Glutamatergic neuron (in vitro differentiated cells): Measurements from ENCODE around the gene RAD51B. TPM values are rescaled to one million over a fixed set of nuclear protein-coding genes. Genes with fewer than 3 reads are reported as not detected.

Experiments used
- DNase-seq: peaks from one replicate; pipeline ENCODE4 v3.0.0; 2022
- H3K27ac Mint-ChIP-seq: one replicate; pipeline ENCODE4 v1.8.0; 2020; ENCODE audit warnings: mild to moderate bottlenecking, mixed read lengths, inconsistent platforms; ENCODE audit not compliant: unreplicated experiment
- H3K27me3 Mint-ChIP-seq: one replicate; pipeline ENCODE4 v1.8.0; 2020; ENCODE audit warnings: mild to moderate bottlenecking, moderate library complexity, mixed read lengths, inconsistent platforms; ENCODE audit not compliant: unreplicated experiment
- H3K36me3 Mint-ChIP-seq: one replicate; pipeline ENCODE4 v1.8.0; 2020; ENCODE audit warnings: mild to moderate bottlenecking, mixed read lengths, inconsistent platforms; ENCODE audit not compliant: unreplicated experiment
- H3K4me1 Mint-ChIP-seq: one replicate; pipeline ENCODE4 v1.8.0; 2020; ENCODE audit warnings: mild to moderate bottlenecking, low read depth, mixed read lengths, inconsistent platforms; ENCODE audit not compliant: unreplicated experiment
- H3K4me3 Mint-ChIP-seq: one replicate; pipeline ENCODE4 v1.8.0; 2020; ENCODE audit warnings: mild to moderate bottlenecking, mixed read lengths, inconsistent platforms; ENCODE audit not compliant: unreplicated experiment
- H3K9me3 Mint-ChIP-seq: one replicate; pipeline ENCODE4 v1.8.0; 2020; ENCODE audit warnings: mild to moderate bottlenecking, moderate library complexity, mixed read lengths, inconsistent platforms; ENCODE audit not compliant: unreplicated experiment
- total RNA-seq: library from RNA; stranded (reverse); fragmentation: NEBNext Ultra II Directional; extraction: Animal tissue kit (Norgen Biotek cat#: 25700); gene quantifications from one replicate; pipeline ENCODE4 v1.2.1, GENCODE V29; 2021; ENCODE audit not compliant: unreplicated experiment
- TF ChIP-seq, protein P1 (sequence below): fragments of 200-600 bp; sonication (generic); IDR thresholded peaks from one replicate; pipeline ENCODE4 v1.5.0; 2021; ENCODE audit not compliant: partially characterized antibody, unreplicated experiment

The RAD51B gene
- total RNA-seq, 1 donor from 2014 or later: 9.7 TPM

DNA sequence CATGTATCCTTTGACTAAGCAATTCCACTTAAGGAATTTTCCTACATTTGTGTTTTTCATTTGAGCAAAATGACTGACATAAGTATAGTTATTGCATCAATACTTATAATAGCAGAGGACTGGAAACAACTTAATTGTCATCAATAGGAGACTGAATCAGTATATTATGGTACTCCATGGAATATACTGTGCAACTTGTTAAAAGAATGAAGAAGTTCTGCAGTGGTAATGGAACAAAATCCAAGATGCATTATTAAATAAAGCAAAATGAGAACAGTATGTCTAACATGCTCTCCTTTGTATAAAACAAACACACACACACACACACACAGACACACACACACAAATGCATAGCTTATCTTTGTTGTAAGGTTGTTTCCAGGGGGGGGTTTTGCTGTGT lies 303.1 kb downstream of the RAD51B start:
- peaks cover 6% of the 10 kb centered on the region for H3K4me1 Mint-ChIP-seq
- peaks cover 2% of the 10 kb centered on the region for H3K9me3 Mint-ChIP-seq
- no peak for DNase-seq
- H3K27me3 Mint-ChIP-seq: no peaks in the 10 kb centered on the region
- H3K4me3 Mint-ChIP-seq: no peak overlapping the region
- TF ChIP-seq, protein P1, sequence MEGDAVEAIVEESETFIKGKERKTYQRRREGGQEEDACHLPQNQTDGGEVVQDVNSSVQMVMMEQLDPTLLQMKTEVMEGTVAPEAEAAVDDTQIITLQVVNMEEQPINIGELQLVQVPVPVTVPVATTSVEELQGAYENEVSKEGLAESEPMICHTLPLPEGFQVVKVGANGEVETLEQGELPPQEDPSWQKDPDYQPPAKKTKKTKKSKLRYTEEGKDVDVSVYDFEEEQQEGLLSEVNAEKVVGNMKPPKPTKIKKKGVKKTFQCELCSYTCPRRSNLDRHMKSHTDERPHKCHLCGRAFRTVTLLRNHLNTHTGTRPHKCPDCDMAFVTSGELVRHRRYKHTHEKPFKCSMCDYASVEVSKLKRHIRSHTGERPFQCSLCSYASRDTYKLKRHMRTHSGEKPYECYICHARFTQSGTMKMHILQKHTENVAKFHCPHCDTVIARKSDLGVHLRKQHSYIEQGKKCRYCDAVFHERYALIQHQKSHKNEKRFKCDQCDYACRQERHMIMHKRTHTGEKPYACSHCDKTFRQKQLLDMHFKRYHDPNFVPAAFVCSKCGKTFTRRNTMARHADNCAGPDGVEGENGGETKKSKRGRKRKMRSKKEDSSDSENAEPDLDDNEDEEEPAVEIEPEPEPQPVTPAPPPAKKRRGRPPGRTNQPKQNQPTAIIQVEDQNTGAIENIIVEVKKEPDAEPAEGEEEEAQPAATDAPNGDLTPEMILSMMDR: no peak
- H3K36me3 Mint-ChIP-seq: peaks cover 4% of the 10 kb centered on the region
- H3K27ac Mint-ChIP-seq: no peak overlapping the region

GRCh38 chr14:68124050-68124449 lies 304.5 kb downstream of the RAD51B start:
- H3K36me3 Mint-ChIP-seq: peaks cover 4% of the 10 kb centered on the region

DNA sequence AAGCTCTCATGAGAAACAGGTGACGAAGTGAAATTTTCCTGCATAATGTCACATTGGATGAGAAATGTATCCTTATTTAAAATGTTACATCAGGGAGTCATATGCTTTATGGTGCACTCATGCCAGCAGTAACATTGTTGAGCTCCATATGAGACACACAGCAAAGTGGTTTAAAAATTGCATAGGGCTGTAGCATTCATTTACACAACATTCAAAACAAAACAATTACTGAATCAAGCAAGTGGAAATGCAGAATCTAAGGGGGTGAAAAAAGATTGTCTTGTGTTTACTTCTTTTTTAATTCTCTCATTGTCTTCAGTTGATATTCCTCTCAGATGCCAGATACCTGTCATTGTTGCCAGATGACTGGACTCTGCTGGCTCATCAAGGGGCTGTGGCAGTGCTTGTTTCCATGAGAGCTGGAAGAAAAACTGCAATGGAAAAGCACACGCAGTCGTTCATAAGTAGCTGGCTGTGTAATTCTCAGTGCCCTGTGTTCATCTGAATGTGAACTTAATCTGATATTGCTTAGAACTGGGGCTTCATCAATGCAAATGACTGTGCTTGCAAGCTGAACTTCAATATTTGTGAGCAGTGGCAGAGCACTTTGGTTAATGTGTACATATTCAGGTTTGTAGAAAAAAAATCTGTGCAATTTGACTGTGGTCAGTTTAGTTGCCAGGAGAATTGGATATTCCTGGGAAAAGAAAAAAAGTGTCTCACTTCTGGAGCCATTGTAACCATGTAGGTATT lies 305.6 kb downstream of the RAD51B start:
- H3K27ac Mint-ChIP-seq: no peak overlapping the region
- TF ChIP-seq, protein P1: no peak
- peaks cover 2% of the 10 kb centered on the region for H3K9me3 Mint-ChIP-seq
- DNase-seq: no peak
- H3K27me3 Mint-ChIP-seq: no peaks in the 10 kb centered on the region
- H3K4me1 Mint-ChIP-seq: peaks cover 6% of the 10 kb centered on the region
- no peak overlapping the region for H3K4me3 Mint-ChIP-seq
- peaks cover 4% of the 10 kb centered on the region for H3K36me3 Mint-ChIP-seq

More at GRCh38 chr14:68124050-68124449, 304.5 kb downstream of the RAD51B start:
- H3K4me1 Mint-ChIP-seq: peaks cover 6% of the 10 kb centered on the region
- TF ChIP-seq, protein P1: no peak
- DNase-seq: no peak
- no peak overlapping the region for H3K27ac Mint-ChIP-seq
- peaks cover 2% of the 10 kb centered on the region for H3K9me3 Mint-ChIP-seq
- no peak overlapping the region for H3K4me3 Mint-ChIP-seq
- H3K27me3 Mint-ChIP-seq: no peaks in the 10 kb centered on the region

DNA sequence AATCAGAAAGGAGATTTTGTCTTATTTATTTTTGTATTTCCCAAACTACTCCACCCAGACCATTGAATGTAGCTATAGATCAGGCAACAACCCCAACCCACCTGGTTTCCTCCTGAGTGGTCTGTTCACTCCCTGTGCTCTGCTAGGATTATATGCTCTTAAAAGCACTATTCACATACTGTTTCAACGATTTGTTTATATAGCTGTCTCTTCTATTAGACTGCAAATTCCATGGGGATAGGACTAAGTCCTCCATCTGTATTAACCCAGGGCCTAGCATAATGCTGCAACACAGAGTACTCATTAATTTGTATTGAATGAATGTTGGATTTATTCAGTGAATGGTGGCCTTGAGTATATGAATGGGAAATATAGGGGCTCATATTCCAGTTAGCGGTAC lies 307.6 kb downstream of the RAD51B start:
- no peak for DNase-seq
- Mint-ChIP-seq H3K4me3 (no peak overlapping the region), H3K27ac (no peak overlapping the region), H3K9me3 (no peaks in the 10 kb centered on the region), H3K36me3 (no peaks in the 10 kb centered on the region), H3K4me1 (peaks cover 6% of the 10 kb centered on the region), H3K27me3 (no peaks in the 10 kb centered on the region)
- TF ChIP-seq, protein P1: no peak

DNA sequence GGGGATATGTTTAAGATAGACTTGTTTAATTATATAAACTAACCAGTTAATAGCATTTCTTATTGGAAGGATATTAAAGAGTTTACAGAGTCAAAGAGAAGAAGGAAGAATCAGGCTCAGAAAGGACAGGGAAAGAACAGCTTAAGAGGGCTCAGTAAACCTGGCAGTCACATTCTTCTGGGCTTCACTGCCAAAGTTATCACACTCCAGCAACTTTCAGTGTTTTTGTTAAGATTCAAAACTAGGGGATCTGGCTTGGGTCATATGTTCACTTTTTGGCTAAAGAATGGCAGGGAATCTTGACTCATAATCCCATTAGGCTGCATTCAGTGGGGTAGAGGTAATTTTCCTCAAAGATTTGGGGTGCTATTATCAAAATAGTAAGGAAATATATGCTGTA lies 312.3 kb downstream of the RAD51B start:
- Mint-ChIP-seq H3K4me1 (peaks cover 1% of the 10 kb centered on the region), H3K4me3 (no peak overlapping the region), H3K36me3 (no peaks in the 10 kb centered on the region), H3K27ac (no peak overlapping the region), H3K27me3 (no peaks in the 10 kb centered on the region), H3K9me3 (no peaks in the 10 kb centered on the region)
- TF ChIP-seq, protein P1: no peak
- no peak for DNase-seq
